Sciatic nerve (tissue), 2 donors: ENCODE results near the gene EHMT2. TPM values are rescaled to one million over a fixed set of nuclear protein-coding genes. Genes with fewer than 3 reads are reported as not detected.
A peak's percentile ranks its signal among the peaks of the same experiment; 100 is the strongest.
"Not testable (repeated sequence)": the region's sequence is repeated elsewhere in the genome, so short reads cannot be mapped to it uniquely, and the experiment has no call there.

Source experiments
- ATAC-seq: fragments of 200-7000 bp; cut with Tn5 transposase; one replicate; pipeline ENCODE4 v1.9.1; 2020; ENCODE audit warnings: mild to moderate bottlenecking, moderate library complexity
- DNase-seq: peaks from one replicate; pipeline ENCODE4 v3.0.0-alpha.2; 2020; ENCODE audit warnings: low spot score
- intact Hi-C: fragments of 100-400 bp; cut with DNase I; formaldehyde crosslinking; loops from one replicate; pipeline ENCODE4 v1.14.2; 2022
- total RNA-seq: library from RNA; stranded (reverse); fragmentation: NEBNext Ultra II Directional; extraction: Animal tissue kit (Norgen Biotek cat#: 25700); gene quantifications from one replicate; pipeline ENCODE4 v1.2.1, GENCODE V29; 2021
- donor health status: DM: no; HTN: no; CAD: no.
- donor health status: DM: no; HTN: no; CAD: no.

EHMT2 gene
- total RNA-seq, 1 donor from 2014 or later, result 49.4 TPM

DNA sequence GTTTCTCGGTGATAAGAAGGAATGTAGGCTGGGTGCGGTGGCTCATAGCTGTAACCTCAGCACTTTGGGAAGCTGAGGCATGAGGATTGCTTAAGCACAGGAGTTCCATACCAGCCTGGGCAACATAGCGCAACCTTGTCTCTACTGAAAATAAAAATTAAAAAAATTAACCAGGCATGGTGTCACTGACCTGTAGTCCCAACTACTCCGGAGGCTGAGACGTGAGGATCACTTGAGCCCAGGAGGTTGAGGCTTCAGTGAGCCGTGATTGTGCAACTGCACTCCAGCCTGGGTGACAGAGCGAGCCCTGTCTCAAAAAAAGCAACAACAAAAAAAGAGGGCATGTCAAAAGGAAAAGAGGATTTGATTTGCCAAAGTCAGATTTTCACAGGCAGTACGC lies 38.8 kb downstream of the EHMT2 start:
- DNase-seq (no peak), ATAC-seq (no peak)
- intact Hi-C loops, result no loop called here

GRCh38 chr6:31857774-31858173 lies 39.7 kb downstream of the EHMT2 start:
- DNase-seq, ATAC-seq, intact Hi-C loops: not testable (repeated sequence)

- intact Hi-C loops, ATAC-seq, DNase-seq: not testable (repeated sequence)
These were observed 45.3 kb downstream of the EHMT2 start for GRCh38 chr6:31851980-31852718.

- DNase-seq (no peak), ATAC-seq (no peak)
- intact Hi-C loops, result no loop called here
These were observed 46.0 kb downstream of the EHMT2 start for GRCh38 chr6:31851485-31851832.

- intact Hi-C loops, result no loop called here
- DNase-seq (no peak), ATAC-seq (no peak)
These were observed 46.6 kb downstream of the EHMT2 start for GRCh38 chr6:31850765-31851484.

- intact Hi-C loops, result no loop called here
- no peak for ATAC-seq
- DNase-seq, result no peak
These were observed 50.1 kb downstream of the EHMT2 start for GRCh38 chr6:31847276-31847978.

GRCh38 chr6:31844507-31844906 lies 53.0 kb downstream of the EHMT2 start:
- intact Hi-C loops, result no loop called here
- ATAC-seq (no peak), DNase-seq (no peak)

- no peak for ATAC-seq
- DNase-seq, result no peak
- intact Hi-C loops, result no loop called here
These were observed 55.4 kb downstream of the EHMT2 start for GRCh38 chr6:31842053-31842452.

DNA sequence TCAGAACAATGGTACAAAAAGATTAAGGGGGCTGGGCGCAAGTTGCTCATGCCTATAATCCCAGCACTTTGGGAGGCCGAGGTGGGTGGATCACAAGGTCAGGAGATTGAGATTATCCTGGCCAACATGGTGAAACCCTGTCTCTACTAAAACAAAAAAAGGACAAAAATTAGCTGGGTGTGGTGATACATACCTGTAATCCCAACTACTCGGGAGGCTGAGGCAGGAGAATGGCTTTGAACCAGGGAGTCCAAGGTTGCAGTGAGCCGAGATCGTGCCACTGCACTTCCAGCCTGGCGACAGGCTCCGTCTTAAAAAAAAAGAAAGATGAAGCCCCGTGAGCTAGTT lies 57.7 kb downstream of the EHMT2 start:
- not testable (repeated sequence) for DNase-seq, ATAC-seq
- intact Hi-C loops, result loop anchor here (10.0 kb wide), 3 partner anchors 115 to 295 kb away; partner anchors contain the start of genes ATP6V1G2, DDAH2, DDX39B and LY6G5C

DNA sequence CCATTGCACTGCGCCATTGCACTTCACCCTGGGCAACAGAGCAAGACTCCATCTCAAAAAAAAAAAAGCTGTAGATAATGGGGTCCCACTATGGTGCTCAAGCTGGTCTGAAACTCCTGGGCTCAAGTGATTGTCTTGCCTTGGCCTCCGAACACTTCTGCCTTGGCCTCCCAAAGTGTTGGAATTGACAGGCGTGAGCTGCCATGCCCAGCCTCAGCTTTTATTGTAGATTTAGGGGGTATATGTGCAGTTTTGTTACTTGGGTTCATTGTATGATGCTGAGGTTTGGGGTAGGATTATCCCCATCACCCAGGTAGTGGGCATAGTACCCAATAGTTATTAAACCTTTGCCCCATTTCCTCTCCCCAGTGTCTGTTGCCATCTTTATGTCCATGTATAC lies 58.5 kb downstream of the EHMT2 start:
- ATAC-seq (no peak), DNase-seq (no peak)
- intact Hi-C loops, result loop anchor here (10.0 kb wide), 3 partner anchors 114 to 294 kb away; partner anchors contain the start of genes ATP6V1G2, DDAH2, DDX39B and LY6G5C

GRCh38 chr6:31838114-31838553 lies 59.4 kb downstream of the EHMT2 start:
- not testable (repeated sequence) for DNase-seq, ATAC-seq
- intact Hi-C loops, result loop anchor here (10.0 kb wide), 3 partner anchors 113 to 293 kb away; partner anchors contain the start of genes ATP6V1G2, DDAH2, DDX39B and LY6G5C

DNA sequence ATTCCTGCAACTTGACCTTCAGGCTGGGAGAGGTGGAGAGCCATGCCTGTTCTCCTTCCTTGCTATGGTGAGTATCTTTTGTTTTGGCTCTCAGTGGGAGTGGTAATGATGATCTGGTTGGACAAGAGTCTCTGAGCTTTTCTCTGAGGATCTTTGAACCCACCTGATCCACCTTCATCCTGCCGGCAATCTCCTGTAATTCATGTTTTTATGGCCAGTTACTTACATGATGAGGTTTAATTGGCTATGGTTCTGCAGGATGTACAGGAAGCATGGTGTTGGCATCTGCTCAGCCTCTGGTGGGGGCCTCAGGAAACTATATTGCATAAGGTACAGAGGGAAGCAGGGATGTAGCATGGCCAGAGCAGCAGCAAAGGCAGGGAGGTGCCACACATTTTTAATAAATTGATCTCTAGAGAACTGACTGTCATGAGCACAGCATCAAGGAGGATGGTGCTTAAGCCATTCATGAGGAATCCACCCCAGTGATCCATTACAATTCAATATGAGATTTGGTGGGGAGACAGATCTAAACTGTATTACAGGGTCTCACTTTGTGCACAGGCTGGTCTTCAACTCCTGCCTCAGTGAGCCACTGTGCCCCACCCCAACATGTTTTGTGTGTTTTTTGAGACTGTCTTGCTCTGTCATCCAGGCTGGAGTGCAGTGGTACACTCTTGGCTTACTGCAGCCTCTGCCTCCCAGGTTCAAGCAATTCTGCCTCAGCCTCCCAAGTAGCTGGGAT lies 60.0 kb downstream of the EHMT2 start:
- ATAC-seq, result no peak
- DNase-seq, result no peak
- intact Hi-C loops, result loop anchor here (10.0 kb wide), 3 partner anchors 113 to 293 kb away; partner anchors contain the start of genes ATP6V1G2, DDAH2, DDX39B and LY6G5C

- DNase-seq (no peak), ATAC-seq (no peak)
- intact Hi-C loops, result loop anchor here (10.0 kb wide), 3 partner anchors 112 to 292 kb away; partner anchors contain the start of genes ATP6V1G2, DDAH2, DDX39B and LY6G5C
These were observed 60.8 kb downstream of the EHMT2 start for GRCh38 chr6:31836474-31837368.

GRCh38 chr6:31836047-31836473 lies 61.4 kb downstream of the EHMT2 start:
- DNase-seq, result no peak
- ATAC-seq, result no peak
- intact Hi-C loops, result loop anchor here (10.0 kb wide), 3 partner anchors 111 to 291 kb away; partner anchors contain the start of genes ATP6V1G2, DDAH2, DDX39B and LY6G5C

DNA sequence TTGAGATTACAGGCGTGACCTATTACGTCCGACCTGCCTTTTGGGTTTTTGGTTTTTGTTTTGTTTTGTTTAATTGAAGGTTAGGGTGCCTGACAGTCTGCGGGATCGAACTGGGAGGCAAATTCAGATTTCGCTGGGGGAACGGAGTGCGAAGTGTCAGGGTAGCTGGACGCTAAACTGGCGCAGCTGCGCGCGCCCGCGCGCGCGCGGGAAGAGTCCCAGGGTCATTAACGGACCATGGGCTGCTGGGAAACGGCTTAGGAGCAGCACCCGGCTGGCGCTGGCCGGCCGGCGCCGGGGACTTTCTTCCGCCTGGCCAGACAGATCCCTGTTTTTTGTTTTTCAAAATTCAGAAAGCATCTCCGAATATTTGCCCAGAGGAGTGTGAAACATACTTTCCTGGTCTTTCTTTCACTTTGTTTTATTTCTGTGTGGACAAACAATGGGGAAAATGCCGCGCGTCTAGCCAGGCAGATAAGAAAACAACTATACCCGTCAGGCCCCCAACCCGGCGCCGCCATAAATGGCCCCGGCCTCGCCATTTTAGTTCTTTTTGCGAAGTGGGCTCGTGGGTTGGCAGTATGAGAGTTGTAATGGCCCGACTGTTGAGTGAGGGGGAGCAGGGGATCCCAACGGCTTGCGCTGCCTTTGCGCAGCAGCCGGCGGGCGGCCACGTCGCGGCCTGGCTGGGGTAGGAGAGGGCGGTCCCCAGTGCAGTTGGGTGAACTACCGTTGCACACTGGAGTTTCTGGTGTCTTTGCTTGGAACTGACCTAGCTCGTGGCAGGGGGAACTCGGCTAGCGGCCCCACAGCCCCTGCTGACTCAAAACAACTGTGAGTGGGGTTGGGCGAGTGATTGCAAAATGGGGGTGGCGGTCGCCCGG lies 62.9 kb downstream of the EHMT2 start:
- DNase-seq, result peak; percentile 91
- ATAC-seq, result peak; percentile 93
- intact Hi-C loops, result loop anchor here (10.0 kb wide), 3 partner anchors 110 to 290 kb away; partner anchors contain the start of genes ATP6V1G2, DDAH2, DDX39B and LY6G5C
